GM12878 (cell line): ENCODE measurements around the gene NOP10. TPM values are rescaled to one million over a fixed set of nuclear protein-coding genes. Genes with fewer than 3 reads are reported as not detected.
A peak's percentile ranks its signal among the peaks of the same experiment; 100 is the strongest.

Experiments used
- ATF7 ChIP-seq: fragments of 450-650 bp; IDR thresholded peaks from 2 replicates; pipeline ENCODE4 v1.6.1; 2016; ENCODE audit warnings: low read depth, mild to moderate bottlenecking
- EZH2 ChIP-seq: IDR thresholded peaks from 2 replicates; pipeline ENCODE4 v1.6.1; 2012; ENCODE audit warnings: low read depth, mild to moderate bottlenecking, control low read depth, inconsistent platforms, low read length, borderline replicate concordance; ENCODE audit not compliant: control insufficient read depth
- FOXM1 ChIP-seq: IDR thresholded peaks from 2 replicates; pipeline ENCODE4 v1.6.1; 2012; ENCODE audit warnings: low read depth, mild to moderate bottlenecking, inconsistent platforms, low read length, moderate library complexity
- IKZF2 ChIP-seq, 2 experiments: fragments of 450-650 bp; IDR thresholded peaks; 2 replicates each; pipeline ENCODE4 v1.6.1; 2017; ENCODE audit warnings: mild to moderate bottlenecking in 2 of 2, moderate library complexity in 2 of 2
- MEF2A ChIP-seq: IDR thresholded peaks from 2 replicates; pipeline ENCODE4 v1.6.1; 2011; ENCODE audit warnings: low read depth, mild to moderate bottlenecking, low read length, moderate library complexity; ENCODE audit not compliant: insufficient read depth
- SREBF2 ChIP-seq: IDR thresholded peaks from 2 replicates; pipeline ENCODE4 v1.6.1; 2012; ENCODE audit warnings: mild to moderate bottlenecking, low read length
- SUZ12 ChIP-seq: fragments of 200-600 bp; sonication (generic); IDR thresholded peaks from one replicate; pipeline ENCODE4 v1.6.1; 2018; ENCODE audit warnings: antibody characterized with exemption, mild to moderate bottlenecking; ENCODE audit not compliant: unreplicated experiment
- TAF1 ChIP-seq: IDR thresholded peaks from 2 replicates; pipeline ENCODE4 v1.6.1; 2011; ENCODE audit warnings: mild to moderate bottlenecking, low read depth, low read length, borderline replicate concordance
- ZNF217 ChIP-seq: fragments of 450-650 bp; IDR thresholded peaks from 2 replicates; pipeline ENCODE4 v1.6.1; 2017; ENCODE audit warnings: antibody characterized with exemption, mild to moderate bottlenecking
- ZNF622 ChIP-seq: fragments of 450-650 bp; IDR thresholded peaks from 2 replicates; pipeline ENCODE4 v1.6.1; 2017; ENCODE audit warnings: mild to moderate bottlenecking, inconsistent platforms
- polyA plus RNA-seq, 11 experiments: library from polyadenylated mRNA; depleted of rRNA in 4 of 11; unstranded in 6 of 11; stranded (reverse) in 5 of 11; fragments of >200 nt; fragmentation: Nextera tagmentation in 4 of 11; fragmentation: Illumina TruSeq in 1 of 11; extraction: Ambion mirVana in 4 of 11; extraction: Trizol in 1 of 11; gene quantifications; 1 replicate in 1 of 11; 2 replicates in 10 of 11; pipeline versions ENCODE4 v1.2.1 to v1.2.3, GENCODE V29; 2011 to 2016; ENCODE audit warnings: inconsistent platforms in 2 of 11, missing spikeins in 2 of 11, low read depth in 1 of 11
- total RNA-seq, 4 experiments: library from RNA; depleted of rRNA in 3 of 4; stranded (reverse); fragments of >200 nt in 3 of 4; fragmentation: Illumina TruSeq in 1 of 4; extraction: Trizol in 1 of 4; gene quantifications; 2 replicates each; pipeline versions ENCODE4 v1.2.1 to v1.2.3, GENCODE V29; 2013 to 2021
- TF ChIP-seq, protein P1 (sequence below): fragments of 450-650 bp; IDR thresholded peaks from 2 replicates; pipeline ENCODE4 v1.6.1; 2017; ENCODE audit warnings: antibody characterized with exemption, mild to moderate bottlenecking, moderate library complexity
- TF ChIP-seq, protein P2 (sequence below): IDR thresholded peaks from 2 replicates; pipeline ENCODE4 v1.6.1; 2012; ENCODE audit warnings: low read depth, low read length, improper control_type of control experiment
- TF ChIP-seq, protein P3 (sequence below): fragments of 450-650 bp; IDR thresholded peaks from 2 replicates; pipeline ENCODE4 v1.6.1; 2018; ENCODE audit warnings: borderline replicate concordance, mild to moderate bottlenecking; ENCODE audit not compliant: partially characterized antibody
- TF ChIP-seq, protein P4 (sequence below): fragments of 450-650 bp; formaldehyde crosslinking; IDR thresholded peaks from 2 replicates; pipeline ENCODE4 v1.4.0; 2022; ENCODE audit warnings: mild to moderate bottlenecking, moderate library complexity
- TF ChIP-seq, protein P5 (sequence below): fragments of 450-650 bp; IDR thresholded peaks from 2 replicates; pipeline ENCODE4 v1.6.1; 2017; ENCODE audit warnings: borderline replicate concordance

The NOP10 gene
- total and polyA plus RNA-seq, 10 of the 15 experiments (the other 5 are each of a cell fraction or from before 2014, with no cell fraction given): 225 to 1,778 (median 537) TPM

DNA sequence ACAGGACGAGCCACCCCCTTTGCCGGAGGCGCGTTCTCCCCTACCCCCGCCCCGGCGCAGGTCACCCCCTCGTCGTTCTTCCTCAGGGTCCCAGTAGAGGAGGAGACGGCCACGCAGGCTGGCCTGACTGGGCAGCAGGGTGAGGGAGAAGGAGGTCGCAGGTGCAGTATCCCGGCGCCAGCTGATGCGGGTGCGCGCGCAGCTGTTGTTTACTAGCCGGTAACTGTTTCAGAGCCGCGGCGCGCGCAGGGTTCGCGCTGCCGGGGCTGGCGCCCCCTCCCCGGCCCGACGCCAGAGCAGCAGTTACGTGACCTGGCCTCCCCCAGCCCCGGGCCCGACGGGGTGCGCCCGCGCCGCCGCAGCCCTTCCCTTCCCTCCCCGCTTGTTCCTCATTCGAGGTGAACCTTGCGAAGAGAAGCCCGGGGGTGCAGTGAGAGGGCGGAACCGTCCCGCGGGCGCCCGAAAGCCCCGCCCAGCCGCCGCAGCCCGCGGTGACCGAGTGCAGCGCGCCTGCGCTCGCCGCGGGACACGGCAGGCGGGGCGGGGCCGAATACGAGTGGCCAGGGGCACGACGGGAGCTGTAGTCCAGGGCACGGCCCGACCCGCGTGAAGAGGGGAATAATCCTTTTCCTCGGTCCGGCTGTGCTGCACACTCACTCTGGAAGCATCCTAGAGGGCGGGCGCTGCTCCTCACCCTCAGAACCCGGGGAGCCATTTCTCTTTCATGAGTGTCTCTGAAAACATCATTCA is 5.2 kb downstream of the NOP10 start, which contains the start of gene SLC12A6 (continued):
- TF ChIP-seq, protein P1, sequence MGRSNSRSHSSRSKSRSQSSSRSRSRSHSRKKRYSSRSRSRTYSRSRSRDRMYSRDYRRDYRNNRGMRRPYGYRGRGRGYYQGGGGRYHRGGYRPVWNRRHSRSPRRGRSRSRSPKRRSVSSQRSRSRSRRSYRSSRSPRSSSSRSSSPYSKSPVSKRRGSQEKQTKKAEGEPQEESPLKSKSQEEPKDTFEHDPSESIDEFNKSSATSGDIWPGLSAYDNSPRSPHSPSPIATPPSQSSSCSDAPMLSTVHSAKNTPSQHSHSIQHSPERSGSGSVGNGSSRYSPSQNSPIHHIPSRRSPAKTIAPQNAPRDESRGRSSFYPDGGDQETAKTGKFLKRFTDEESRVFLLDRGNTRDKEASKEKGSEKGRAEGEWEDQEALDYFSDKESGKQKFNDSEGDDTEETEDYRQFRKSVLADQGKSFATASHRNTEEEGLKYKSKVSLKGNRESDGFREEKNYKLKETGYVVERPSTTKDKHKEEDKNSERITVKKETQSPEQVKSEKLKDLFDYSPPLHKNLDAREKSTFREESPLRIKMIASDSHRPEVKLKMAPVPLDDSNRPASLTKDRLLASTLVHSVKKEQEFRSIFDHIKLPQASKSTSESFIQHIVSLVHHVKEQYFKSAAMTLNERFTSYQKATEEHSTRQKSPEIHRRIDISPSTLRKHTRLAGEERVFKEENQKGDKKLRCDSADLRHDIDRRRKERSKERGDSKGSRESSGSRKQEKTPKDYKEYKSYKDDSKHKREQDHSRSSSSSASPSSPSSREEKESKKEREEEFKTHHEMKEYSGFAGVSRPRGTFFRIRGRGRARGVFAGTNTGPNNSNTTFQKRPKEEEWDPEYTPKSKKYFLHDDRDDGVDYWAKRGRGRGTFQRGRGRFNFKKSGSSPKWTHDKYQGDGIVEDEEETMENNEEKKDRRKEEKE: 0 out of 2 replicates have a peak, but pooled peaks have one; percentile 9
- TF ChIP-seq ATF7: no peak
- TF ChIP-seq SUZ12: no peak
- TF ChIP-seq IKZF2 (IDR thresholded peaks at IDR 0.05): no peak
- TF ChIP-seq, protein P2, sequence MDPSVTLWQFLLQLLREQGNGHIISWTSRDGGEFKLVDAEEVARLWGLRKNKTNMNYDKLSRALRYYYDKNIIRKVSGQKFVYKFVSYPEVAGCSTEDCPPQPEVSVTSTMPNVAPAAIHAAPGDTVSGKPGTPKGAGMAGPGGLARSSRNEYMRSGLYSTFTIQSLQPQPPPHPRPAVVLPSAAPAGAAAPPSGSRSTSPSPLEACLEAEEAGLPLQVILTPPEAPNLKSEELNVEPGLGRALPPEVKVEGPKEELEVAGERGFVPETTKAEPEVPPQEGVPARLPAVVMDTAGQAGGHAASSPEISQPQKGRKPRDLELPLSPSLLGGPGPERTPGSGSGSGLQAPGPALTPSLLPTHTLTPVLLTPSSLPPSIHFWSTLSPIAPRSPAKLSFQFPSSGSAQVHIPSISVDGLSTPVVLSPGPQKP: no peak
- no peak; the same call in 1 of the 2 replicates for TF ChIP-seq SREBF2
- TF ChIP-seq EZH2: no peak
- TF ChIP-seq, protein P3, sequence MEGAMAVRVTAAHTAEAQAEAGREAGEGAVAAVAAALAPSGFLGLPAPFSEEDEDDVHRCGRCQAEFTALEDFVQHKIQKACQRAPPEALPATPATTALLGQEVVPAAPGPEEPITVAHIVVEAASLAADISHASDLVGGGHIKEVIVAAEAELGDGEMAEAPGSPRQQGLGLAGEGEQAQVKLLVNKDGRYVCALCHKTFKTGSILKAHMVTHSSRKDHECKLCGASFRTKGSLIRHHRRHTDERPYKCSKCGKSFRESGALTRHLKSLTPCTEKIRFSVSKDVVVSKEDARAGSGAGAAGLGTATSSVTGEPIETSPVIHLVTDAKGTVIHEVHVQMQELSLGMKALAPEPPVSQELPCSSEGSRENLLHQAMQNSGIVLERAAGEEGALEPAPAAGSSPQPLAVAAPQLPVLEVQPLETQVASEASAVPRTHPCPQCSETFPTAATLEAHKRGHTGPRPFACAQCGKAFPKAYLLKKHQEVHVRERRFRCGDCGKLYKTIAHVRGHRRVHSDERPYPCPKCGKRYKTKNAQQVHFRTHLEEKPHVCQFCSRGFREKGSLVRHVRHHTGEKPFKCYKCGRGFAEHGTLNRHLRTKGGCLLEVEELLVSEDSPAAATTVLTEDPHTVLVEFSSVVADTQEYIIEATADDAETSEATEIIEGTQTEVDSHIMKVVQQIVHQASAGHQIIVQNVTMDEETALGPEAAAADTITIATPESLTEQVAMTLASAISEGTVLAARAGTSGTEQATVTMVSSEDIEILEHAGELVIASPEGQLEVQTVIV: no peak
- TF ChIP-seq, protein P4, sequence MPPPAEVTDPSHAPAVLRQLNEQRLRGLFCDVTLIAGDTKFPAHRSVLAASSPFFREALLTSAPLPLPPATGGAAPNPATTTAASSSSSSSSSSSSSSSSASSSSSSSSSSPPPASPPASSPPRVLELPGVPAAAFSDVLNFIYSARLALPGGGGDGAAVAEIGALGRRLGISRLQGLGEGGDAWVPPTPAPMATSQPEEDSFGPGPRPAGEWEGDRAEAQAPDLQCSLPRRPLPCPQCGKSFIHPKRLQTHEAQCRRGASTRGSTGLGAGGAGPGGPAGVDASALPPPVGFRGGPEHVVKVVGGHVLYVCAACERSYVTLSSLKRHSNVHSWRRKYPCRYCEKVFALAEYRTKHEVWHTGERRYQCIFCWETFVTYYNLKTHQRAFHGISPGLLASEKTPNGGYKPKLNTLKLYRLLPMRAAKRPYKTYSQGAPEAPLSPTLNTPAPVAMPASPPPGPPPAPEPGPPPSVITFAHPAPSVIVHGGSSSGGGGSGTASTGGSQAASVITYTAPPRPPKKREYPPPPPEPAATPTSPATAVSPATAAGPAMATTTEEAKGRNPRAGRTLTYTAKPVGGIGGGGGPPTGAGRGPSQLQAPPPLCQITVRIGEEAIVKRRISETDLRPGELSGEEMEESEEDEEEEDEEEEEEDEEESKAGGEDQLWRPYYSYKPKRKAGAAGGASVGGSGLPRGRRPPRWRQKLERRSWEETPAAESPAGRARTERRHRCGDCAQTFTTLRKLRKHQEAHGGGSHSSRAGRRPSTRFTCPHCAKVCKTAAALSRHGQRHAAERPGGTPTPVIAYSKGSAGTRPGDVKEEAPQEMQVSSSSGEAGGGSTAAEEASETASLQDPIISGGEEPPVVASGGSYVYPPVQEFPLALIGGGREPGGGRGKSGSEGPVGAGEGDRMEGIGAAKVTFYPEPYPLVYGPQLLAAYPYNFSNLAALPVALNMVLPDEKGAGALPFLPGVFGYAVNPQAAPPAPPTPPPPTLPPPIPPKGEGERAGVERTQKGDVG: no peak
- TF ChIP-seq TAF1: peak; percentile 69; the same call in 1 of the 2 replicates
- no peak for TF ChIP-seq FOXM1
- 0 out of 2 replicates have a peak, but pooled peaks have one; percentile 43 for TF ChIP-seq ZNF217
- TF ChIP-seq ZNF622: no peak
- TF ChIP-seq, protein P5, sequence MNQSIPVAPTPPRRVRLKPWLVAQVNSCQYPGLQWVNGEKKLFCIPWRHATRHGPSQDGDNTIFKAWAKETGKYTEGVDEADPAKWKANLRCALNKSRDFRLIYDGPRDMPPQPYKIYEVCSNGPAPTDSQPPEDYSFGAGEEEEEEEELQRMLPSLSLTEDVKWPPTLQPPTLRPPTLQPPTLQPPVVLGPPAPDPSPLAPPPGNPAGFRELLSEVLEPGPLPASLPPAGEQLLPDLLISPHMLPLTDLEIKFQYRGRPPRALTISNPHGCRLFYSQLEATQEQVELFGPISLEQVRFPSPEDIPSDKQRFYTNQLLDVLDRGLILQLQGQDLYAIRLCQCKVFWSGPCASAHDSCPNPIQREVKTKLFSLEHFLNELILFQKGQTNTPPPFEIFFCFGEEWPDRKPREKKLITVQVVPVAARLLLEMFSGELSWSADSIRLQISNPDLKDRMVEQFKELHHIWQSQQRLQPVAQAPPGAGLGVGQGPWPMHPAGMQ: no peak
- no peak for TF ChIP-seq MEF2A
